MCF 10A (cell line): ENCODE results near the gene CCDC87. TPM values are rescaled to one million over a fixed set of nuclear protein-coding genes. Genes with fewer than 3 reads are reported as not detected.
A peak's percentile ranks its signal among the peaks of the same experiment; 100 is the strongest.
"Not testable (repeated sequence)": the region's sequence is repeated elsewhere in the genome, so short reads cannot be mapped to it uniquely, and the experiment has no call there.

Experiments
- BruUV-seq: library from RNA; stranded (reverse); fragments of 400-500 nt; replicated peaks from 2 replicates; lab custom pipeline; 2021; lab: Mats Ljungman, UMichigan
- CTCF ChIA-PET: fragments of 300-600 bp; sonication (Branson Sonifier 250); formaldehyde crosslinking; extraction: SDS; loops from one replicate; lab custom pipeline; 2021; ENCODE audit warnings: antibody characterized with exemption, inconsistent platforms; lab: Yijun Ruan, JAX
- POLR2A ChIA-PET: fragments of 300-600, 350-650 bp; sonication (Branson Sonifier 250); formaldehyde crosslinking; extraction: SDS; loops from one replicate; lab custom pipeline; 2020; ENCODE audit warnings: antibody characterized with exemption, inconsistent platforms; lab: Yijun Ruan, JAX
- DNase-seq: peaks from one replicate; pipeline ENCODE4 v3.0.0-alpha.2; 2018; ENCODE audit not compliant: unreplicated experiment
- H3K27ac Mint-ChIP-seq: one replicate; pipeline ENCODE4 v1.8.0; 2022; ENCODE audit warnings: mild to moderate bottlenecking, low read depth, mixed read lengths; ENCODE audit not compliant: unreplicated experiment
- H3K27me3 Mint-ChIP-seq: one replicate; pipeline ENCODE4 v1.8.0; 2022; ENCODE audit warnings: mixed read lengths; ENCODE audit not compliant: insufficient read depth, unreplicated experiment
- H3K36me3 Mint-ChIP-seq: one replicate; pipeline ENCODE4 v1.8.0; 2022; ENCODE audit warnings: mild to moderate bottlenecking, moderate library complexity, mixed read lengths; ENCODE audit not compliant: insufficient read depth, unreplicated experiment
- H3K4me1 Mint-ChIP-seq: one replicate; pipeline ENCODE4 v1.8.0; 2022; ENCODE audit warnings: mixed read lengths; ENCODE audit not compliant: insufficient read depth, unreplicated experiment
- H3K4me3 Mint-ChIP-seq: one replicate; pipeline ENCODE4 v1.8.0; 2022; ENCODE audit warnings: mild to moderate bottlenecking, moderate library complexity, mixed read lengths; ENCODE audit not compliant: unreplicated experiment
- H3K9me3 Mint-ChIP-seq: one replicate; pipeline ENCODE4 v1.8.0; 2022; ENCODE audit warnings: mixed read lengths; ENCODE audit not compliant: unreplicated experiment
- CTCF ChIP-seq: fragments of 200-600 bp; IDR thresholded peaks from one replicate; pipeline ENCODE4 v1.8.0; 2022; ENCODE audit warnings: antibody characterized with exemption, mild to moderate bottlenecking; ENCODE audit not compliant: unreplicated experiment
- intact Hi-C: fragments of 100-400 bp; cut with micrococcal nuclease; formaldehyde crosslinking; loops from 2 replicates; pipeline ENCODE4 v1.14.1; 2022
- total RNA-seq: library from RNA; stranded (reverse); gene quantifications from 2 replicates; pipeline ENCODE4 v1.2.3, GENCODE V29; 2022

The CCDC87 gene
- total RNA-seq, 1 experiment from 2014 or later, result not detected

GRCh38 chr11:66612458-66612857, 19.6 kb upstream of the CCDC87 start:
- no peak overlapping the region for H3K4me3 Mint-ChIP-seq
- BruUV-seq, result no TSS peak
- H3K4me1 Mint-ChIP-seq, result peaks cover 5% of the 10 kb centered on the region
- no peak for DNase-seq
- H3K27me3 Mint-ChIP-seq, result no peaks in the 10 kb centered on the region
- ChIA-PET CTCF (interaction anchor here (0.9 kb wide), 1 partner anchor 83 kb away, joined by 3 read pairs; no protein-coding TSS in a partner anchor), POLR2A (interaction anchor here (0.7 to 21.3 kb wide), 2 partner anchors 25 to 628 kb away, joined by 3 to 420 read pairs; partner anchors contain the start of gene RBM4)
- H3K9me3 Mint-ChIP-seq, result no peaks in the 10 kb centered on the region
- H3K27ac Mint-ChIP-seq, result no peak overlapping the region
- no peak for TF ChIP-seq CTCF
- H3K36me3 Mint-ChIP-seq, result peaks cover 25% of the 10 kb centered on the region
- intact Hi-C loops, result no loop called here

DNA sequence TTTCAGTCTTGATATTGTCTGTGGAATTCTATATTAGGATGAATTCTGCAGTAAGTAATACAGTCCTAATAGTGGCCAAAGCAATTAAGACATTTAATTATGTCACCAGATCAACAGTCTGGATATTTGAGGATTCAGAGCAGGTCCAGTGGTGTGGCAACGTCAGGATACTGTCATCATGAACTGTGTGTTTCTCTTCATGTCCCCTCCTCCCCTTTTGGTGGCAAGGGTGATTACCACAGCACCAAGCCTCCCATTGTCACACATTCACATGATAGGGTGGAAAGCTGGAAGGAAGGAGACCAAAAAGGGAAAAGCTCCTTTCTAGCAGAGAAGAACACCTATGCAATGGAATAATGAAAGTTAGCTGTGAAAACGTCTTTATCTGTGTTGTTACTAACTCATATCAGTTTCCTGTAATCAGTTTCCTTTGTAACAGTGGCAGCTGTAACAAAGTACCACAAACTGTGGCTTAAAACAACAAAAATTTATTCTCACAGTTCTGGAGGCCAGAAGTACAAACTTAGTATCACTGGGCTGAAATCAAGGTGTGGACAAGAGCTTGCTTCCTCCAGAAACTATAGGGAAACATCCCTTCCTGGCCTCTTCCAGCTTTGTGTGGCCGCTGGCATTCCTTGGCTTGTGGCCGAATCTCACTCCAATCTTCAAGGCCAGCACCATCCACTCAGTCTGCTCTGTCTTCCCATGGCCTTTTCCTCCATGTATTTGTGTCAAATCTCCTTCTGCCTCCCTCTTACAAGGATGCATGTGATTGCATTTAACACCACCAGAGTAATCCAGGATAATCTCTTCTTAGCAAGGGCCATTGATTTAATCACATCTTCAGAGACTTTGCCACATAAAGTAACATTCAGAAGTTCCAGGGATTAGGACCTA, 17.1 kb upstream of the CCDC87 start:
- intact Hi-C loops, result no loop called here
- ChIA-PET CTCF (interaction anchor here (0.6 kb wide), 1 partner anchor 161 kb away, joined by 3 read pairs; no protein-coding TSS in a partner anchor), POLR2A (interaction anchor here (21.3 kb wide), 1 partner anchor 27 kb away, joined by 420 read pairs; the partner anchor contains the start of gene RBM4)
- DNase-seq, result no peak
- no peak for TF ChIP-seq CTCF
- Mint-ChIP-seq H3K27me3 (no peaks in the 10 kb centered on the region), H3K4me1 (peaks cover 12% of the 10 kb centered on the region), H3K9me3 (no peaks in the 10 kb centered on the region), H3K36me3 (peaks cover 20% of the 10 kb centered on the region), H3K27ac (no peak overlapping the region), H3K4me3 (no peak overlapping the region)
- no TSS peak for BruUV-seq

GRCh38 chr11:66607126-66607834, 14.4 kb upstream of the CCDC87 start:
- H3K36me3 Mint-ChIP-seq, result peaks cover 23% of the 10 kb centered on the region
- ChIA-PET CTCF (interaction anchor here (0.6 to 1.1 kb wide), 4 partner anchors 13 to 221 kb away, joined by 3 to 5 read pairs (median 3); no protein-coding TSS in a partner anchor), POLR2A (interaction anchor here (0.6 to 3.7 kb wide), 11 partner anchors 10 to 413 kb away, joined by 3 to 48 read pairs (median 4); partner anchors contain the start of genes ACTN3, RBM14, RBM4 and RBM4B)
- intact Hi-C loops, result no loop called here
- peak overlapping the region; percentile 90 for H3K27ac Mint-ChIP-seq
- H3K4me1 Mint-ChIP-seq, result peaks cover 18% of the 10 kb centered on the region
- peak overlapping the region; percentile 48 for H3K4me3 Mint-ChIP-seq
- no peaks in the 10 kb centered on the region for H3K9me3 Mint-ChIP-seq
- DNase-seq, result peak; percentile 97
- no peak for TF ChIP-seq CTCF
- BruUV-seq, result no TSS peak
- H3K27me3 Mint-ChIP-seq, result no peaks in the 10 kb centered on the region

- POLR2A ChIA-PET, result interaction anchor here (1.1 to 3.7 kb wide), 8 partner anchors 10 to 237 kb away, joined by 3 to 48 read pairs (median 4); partner anchors contain the start of genes RBM14, RBM4 and RCE1
These were observed 13.7 kb upstream of the CCDC87 start for GRCh38 chr11:66606608-66607007.

More at GRCh38 chr11:66606608-66607007, 13.7 kb upstream of the CCDC87 start:
- peaks cover 23% of the 10 kb centered on the region for H3K4me1 Mint-ChIP-seq
- intact Hi-C loops, H3K27ac Mint-ChIP-seq, DNase-seq, BruUV-seq, H3K9me3 Mint-ChIP-seq, H3K27me3 Mint-ChIP-seq, H3K4me3 Mint-ChIP-seq: not testable (repeated sequence)
- H3K36me3 Mint-ChIP-seq, result peaks cover 23% of the 10 kb centered on the region
- CTCF ChIA-PET, result interaction anchor here (0.5 to 1.1 kb wide), 2 partner anchors 10 to 72 kb away, joined by 3 to 5 read pairs; partner anchors contain the start of gene RBM14
